Central memory CD8-positive, alpha-beta T cell (primary cell): ENCODE data around the gene MYO16.

ENCODE experiments used
- ATAC-seq: fragments of 150-1000 bp; cut with Tn5 transposase; replicated peaks from 2 replicates; pipeline ENCODE4 v1.10.0; 2022; ENCODE audit warnings: mild to moderate bottlenecking, moderate FRiP score, moderate number of reproducible peaks; ENCODE audit not compliant: poor library complexity, severe bottlenecking; ENCODE audit errors: extremely low read depth
- DNase-seq, 2 donors: peaks; one replicate each; pipeline ENCODE4 v3.0.0; 2021; ENCODE audit warnings: low spot score in 2 of 2
- H3K27ac Mint-ChIP-seq: one replicate; pipeline ENCODE4 v1.8.0; 2022; ENCODE audit warnings: low read depth, mild to moderate bottlenecking, moderate library complexity, mixed read lengths
- H3K27me3 Mint-ChIP-seq: one replicate; pipeline ENCODE4 v1.8.0; 2022; ENCODE audit warnings: mixed read lengths
- H3K36me3 Mint-ChIP-seq: one replicate; pipeline ENCODE4 v1.8.0; 2022; ENCODE audit warnings: mild to moderate bottlenecking, moderate library complexity, mixed read lengths; ENCODE audit not compliant: insufficient read depth
- H3K4me1 Mint-ChIP-seq: one replicate; pipeline ENCODE4 v1.8.0; 2022; ENCODE audit warnings: mixed read lengths
- H3K4me3 Mint-ChIP-seq: one replicate; pipeline ENCODE4 v1.8.0; 2022; ENCODE audit warnings: mild to moderate bottlenecking, moderate library complexity, mixed read lengths
- H3K9me3 Mint-ChIP-seq: one replicate; pipeline ENCODE4 v1.8.0; 2022; ENCODE audit warnings: mixed read lengths

MYO16 gene

DNA sequence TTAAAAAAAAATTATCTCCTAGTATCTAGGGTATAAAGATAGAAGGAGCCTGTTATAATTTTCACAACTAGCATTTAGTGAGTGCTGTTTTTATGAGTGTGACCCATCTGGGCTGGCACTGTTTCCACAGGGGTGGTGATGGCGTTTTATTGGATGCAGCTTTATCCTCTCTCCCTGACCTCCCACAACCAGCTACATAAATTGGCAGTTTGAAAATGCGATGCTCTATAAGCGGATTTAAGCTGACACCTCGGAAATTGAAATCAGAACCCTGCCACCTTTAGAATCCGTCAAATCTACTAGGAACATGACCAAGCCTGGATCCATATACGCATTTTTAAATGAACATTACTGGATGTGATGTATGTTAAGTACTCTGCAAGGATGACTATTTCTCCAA lies 44.9 kb downstream of the MYO16 start:
- H3K27ac Mint-ChIP-seq: no peak overlapping the region
- H3K4me1 Mint-ChIP-seq: no peaks in the 10 kb centered on the region
- H3K27me3 Mint-ChIP-seq: no peaks in the 10 kb centered on the region
- H3K36me3 Mint-ChIP-seq: no peaks in the 10 kb centered on the region
- H3K4me3 Mint-ChIP-seq: no peak overlapping the region
- peaks cover 10% of the 10 kb centered on the region for H3K9me3 Mint-ChIP-seq
- ATAC-seq (no peak), DNase-seq (no peak)

DNA sequence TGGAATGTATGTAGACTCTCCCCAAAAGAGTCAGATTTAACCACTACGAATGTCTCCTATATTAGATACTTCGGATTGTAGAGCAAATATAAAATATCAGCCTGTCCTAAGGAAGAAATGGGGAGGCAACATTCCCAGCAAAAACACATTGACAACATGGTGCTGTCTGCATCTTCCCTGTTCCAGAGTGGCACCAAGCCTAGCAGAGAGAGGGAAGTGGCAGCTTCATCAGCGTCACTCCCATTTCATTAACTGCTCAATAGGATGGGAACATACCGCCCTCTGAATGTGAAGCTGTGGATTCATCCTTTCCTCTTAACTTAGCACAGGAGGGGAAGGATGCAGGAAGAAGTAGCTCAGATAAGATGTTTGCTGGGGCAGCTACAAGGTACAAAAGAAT lies 45.4 kb downstream of the MYO16 start:
- ATAC-seq (no peak), DNase-seq (no peak)
- H3K4me3 Mint-ChIP-seq: no peak overlapping the region
- H3K27ac Mint-ChIP-seq: no peak overlapping the region
- no peaks in the 10 kb centered on the region for H3K36me3 Mint-ChIP-seq
- no peaks in the 10 kb centered on the region for H3K4me1 Mint-ChIP-seq
- no peaks in the 10 kb centered on the region for H3K27me3 Mint-ChIP-seq
- peaks cover 5% of the 10 kb centered on the region for H3K9me3 Mint-ChIP-seq

DNA sequence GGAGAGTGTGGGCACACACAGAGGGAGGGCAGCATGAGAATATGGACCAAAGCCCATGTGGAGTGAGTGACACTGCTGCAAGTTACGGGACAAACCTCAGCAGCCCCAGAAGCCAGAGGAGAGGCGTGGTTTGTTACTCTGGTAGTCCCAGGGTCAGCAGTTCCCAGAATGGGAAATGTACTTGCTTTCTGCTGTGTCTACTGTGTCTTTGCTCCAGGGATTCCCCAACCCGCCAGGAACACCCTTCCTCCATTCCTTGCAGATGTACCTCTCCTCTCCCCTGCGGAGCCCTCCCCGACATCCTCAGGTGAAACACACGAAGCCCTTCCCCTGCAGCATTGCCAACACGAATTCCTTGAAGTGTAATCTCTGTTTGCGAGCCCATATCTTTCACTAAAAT lies 47.2 kb downstream of the MYO16 start:
- H3K4me1 Mint-ChIP-seq: no peaks in the 10 kb centered on the region
- H3K27me3 Mint-ChIP-seq: no peaks in the 10 kb centered on the region
- H3K36me3 Mint-ChIP-seq: no peaks in the 10 kb centered on the region

DNA sequence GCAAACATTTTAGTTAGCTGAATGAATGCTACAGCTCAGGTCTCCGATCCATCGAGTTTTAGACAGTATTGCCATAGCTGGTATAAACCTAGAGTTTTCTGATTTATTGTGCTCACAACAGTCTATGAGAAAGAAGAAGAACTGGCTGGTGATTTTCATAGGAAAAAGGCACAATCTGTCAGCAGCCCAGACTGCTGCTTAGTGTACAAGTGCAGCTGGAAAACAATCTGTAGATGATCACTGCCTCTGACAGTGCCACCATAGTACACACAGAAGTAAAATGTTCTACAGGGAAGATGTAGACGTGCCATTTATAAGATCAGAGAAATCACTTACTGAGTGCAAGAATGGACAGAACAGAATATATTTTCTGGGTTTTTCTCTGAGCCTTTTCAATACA lies 48.4 kb downstream of the MYO16 start:
- no peak overlapping the region for H3K27ac Mint-ChIP-seq
- H3K27me3 Mint-ChIP-seq: no peaks in the 10 kb centered on the region
- no peaks in the 10 kb centered on the region for H3K36me3 Mint-ChIP-seq
- no peak overlapping the region for H3K4me3 Mint-ChIP-seq
- DNase-seq (no peak), ATAC-seq (no peak)
- peaks cover 12% of the 10 kb centered on the region for H3K9me3 Mint-ChIP-seq
- H3K4me1 Mint-ChIP-seq: no peaks in the 10 kb centered on the region

More for the DNA sequence above, 47.2 kb downstream of the MYO16 start:
- Mint-ChIP-seq H3K9me3 (peaks cover 10% of the 10 kb centered on the region), H3K27ac (no peak overlapping the region), H3K4me3 (no peak overlapping the region)
- DNase-seq: no peak
- no peak for ATAC-seq

DNA sequence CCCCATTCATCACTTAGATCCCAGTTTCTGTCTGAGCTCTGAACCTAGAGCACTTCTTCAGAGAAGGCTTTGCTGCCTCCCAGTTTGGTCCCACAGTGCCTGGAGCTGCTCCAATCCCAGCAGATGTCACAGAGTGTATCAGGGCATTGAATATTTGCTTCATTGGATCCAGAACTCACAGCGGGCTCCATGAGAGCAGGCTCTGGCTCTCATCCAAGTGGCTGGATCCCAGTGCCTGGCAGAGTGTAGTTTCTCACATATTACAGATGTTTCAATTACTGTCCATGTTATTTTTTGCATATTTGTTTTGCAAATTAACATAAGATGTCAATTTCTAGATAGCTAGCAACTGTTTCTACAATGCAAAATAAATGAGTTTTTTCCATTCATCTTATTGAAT lies 50.6 kb downstream of the MYO16 start:
- DNase-seq (no peak), ATAC-seq (no peak)
- peaks cover 12% of the 10 kb centered on the region for H3K9me3 Mint-ChIP-seq
- no peak overlapping the region for H3K4me3 Mint-ChIP-seq
- H3K36me3 Mint-ChIP-seq: no peaks in the 10 kb centered on the region
- no peak overlapping the region for H3K27ac Mint-ChIP-seq
- H3K27me3 Mint-ChIP-seq: no peaks in the 10 kb centered on the region
- H3K4me1 Mint-ChIP-seq: no peaks in the 10 kb centered on the region

DNA sequence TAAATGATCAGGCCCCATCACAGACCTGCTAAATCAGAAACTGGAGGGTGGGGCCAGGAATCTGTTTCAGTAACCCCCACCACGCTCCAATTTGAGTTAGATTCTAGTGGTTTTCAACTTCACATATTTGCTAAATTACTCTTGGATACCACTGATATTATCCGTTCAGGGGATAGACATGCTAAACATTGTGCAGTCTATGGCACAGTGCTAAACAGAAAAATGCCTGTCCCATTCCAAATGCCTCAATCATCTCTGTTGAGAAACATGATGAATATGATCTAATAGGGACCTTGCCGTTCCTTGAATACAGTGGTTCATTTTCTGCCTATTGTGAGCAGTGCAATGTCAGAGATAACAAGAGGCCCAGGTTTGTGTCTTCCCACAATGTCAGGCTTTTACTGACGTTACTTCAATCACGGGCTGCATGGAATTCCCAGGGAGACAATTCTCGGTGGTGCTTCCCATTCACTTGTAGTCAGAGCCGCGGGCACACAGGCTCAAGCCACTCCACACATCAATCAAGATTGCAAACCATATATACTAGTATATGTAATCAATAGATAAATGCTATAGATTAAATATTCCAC lies 52.7 kb downstream of the MYO16 start:
- DNase-seq: no peak
- Mint-ChIP-seq H3K4me1 (no peaks in the 10 kb centered on the region), H3K36me3 (no peaks in the 10 kb centered on the region), H3K9me3 (peaks cover 8% of the 10 kb centered on the region), H3K27me3 (no peaks in the 10 kb centered on the region), H3K27ac (no peak overlapping the region), H3K4me3 (no peak overlapping the region)
- ATAC-seq: no peak

DNA sequence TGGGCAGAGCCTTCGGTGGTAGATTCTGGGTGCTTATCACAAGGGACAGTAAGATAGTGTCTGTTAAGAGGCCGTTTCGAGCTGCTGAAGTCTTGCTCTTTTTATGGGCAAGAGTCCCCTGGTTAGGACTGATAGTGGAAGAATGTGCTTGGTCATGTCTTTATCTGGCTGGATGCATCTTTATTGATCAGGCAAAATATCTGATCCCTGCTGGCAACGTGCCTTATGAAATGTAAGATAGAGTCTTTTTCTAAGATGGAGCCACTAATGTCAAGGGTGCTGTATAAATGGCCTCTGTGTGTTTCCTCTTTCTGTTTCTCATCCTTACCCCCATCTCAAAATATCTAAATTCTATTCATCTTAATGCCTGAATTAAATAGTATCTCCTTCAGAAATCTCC lies 53.3 kb downstream of the MYO16 start:
- no peak overlapping the region for H3K4me3 Mint-ChIP-seq
- DNase-seq: no peak

DNA sequence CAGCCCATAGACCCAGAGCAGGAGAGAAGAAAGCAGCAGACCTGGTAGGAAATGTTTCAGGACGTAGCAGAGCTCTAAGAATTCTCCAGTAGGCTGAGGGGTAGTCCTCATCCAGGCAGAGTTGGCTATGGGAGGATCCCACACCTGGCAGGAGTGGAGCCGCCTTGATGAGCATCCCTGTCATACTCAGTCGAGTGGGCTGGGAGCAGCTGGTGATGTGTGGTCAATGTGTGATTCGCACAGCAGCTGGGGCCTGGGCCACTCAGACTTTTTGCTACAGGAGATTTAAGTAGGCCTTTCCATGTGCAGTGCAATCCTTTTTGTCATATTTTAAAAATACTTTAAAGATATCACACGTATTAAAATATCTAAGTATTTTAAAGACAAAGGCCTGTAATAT lies 56.6 kb downstream of the MYO16 start:
- Mint-ChIP-seq H3K27ac (no peak overlapping the region), H3K36me3 (no peaks in the 10 kb centered on the region), H3K9me3 (peaks cover 7% of the 10 kb centered on the region), H3K4me1 (no peaks in the 10 kb centered on the region), H3K27me3 (no peaks in the 10 kb centered on the region), H3K4me3 (no peak overlapping the region)
- no peak for ATAC-seq
- DNase-seq: no peak

More for the DNA sequence above, 53.3 kb downstream of the MYO16 start:
- no peaks in the 10 kb centered on the region for H3K4me1 Mint-ChIP-seq
- H3K36me3 Mint-ChIP-seq: no peaks in the 10 kb centered on the region
- peaks cover 8% of the 10 kb centered on the region for H3K9me3 Mint-ChIP-seq
- no peaks in the 10 kb centered on the region for H3K27me3 Mint-ChIP-seq
- no peak overlapping the region for H3K27ac Mint-ChIP-seq
- no peak for ATAC-seq

DNA sequence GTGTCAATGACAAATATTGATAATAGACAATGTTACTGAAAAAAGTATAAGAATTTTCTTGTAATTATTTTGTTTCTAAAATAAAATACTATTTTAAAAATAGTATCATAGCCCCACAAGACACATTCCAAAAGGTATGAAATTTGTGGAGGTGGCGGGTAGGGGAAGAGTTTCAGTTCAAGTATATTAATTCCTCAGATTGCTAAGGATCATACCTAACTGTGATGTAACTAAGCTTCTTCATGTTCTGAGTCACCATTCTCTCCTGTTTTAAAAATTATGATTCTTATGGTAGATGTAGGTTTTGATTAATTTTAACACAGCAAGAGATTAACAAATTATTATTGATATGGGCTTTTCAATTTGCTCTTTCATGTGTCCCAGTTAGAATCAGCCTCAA lies 61.3 kb downstream of the MYO16 start:
- no peak for DNase-seq
- no peak for ATAC-seq
- Mint-ChIP-seq H3K4me1 (no peaks in the 10 kb centered on the region), H3K4me3 (no peak overlapping the region), H3K27ac (no peak overlapping the region), H3K36me3 (no peaks in the 10 kb centered on the region), H3K9me3 (no peaks in the 10 kb centered on the region), H3K27me3 (no peaks in the 10 kb centered on the region)

DNA sequence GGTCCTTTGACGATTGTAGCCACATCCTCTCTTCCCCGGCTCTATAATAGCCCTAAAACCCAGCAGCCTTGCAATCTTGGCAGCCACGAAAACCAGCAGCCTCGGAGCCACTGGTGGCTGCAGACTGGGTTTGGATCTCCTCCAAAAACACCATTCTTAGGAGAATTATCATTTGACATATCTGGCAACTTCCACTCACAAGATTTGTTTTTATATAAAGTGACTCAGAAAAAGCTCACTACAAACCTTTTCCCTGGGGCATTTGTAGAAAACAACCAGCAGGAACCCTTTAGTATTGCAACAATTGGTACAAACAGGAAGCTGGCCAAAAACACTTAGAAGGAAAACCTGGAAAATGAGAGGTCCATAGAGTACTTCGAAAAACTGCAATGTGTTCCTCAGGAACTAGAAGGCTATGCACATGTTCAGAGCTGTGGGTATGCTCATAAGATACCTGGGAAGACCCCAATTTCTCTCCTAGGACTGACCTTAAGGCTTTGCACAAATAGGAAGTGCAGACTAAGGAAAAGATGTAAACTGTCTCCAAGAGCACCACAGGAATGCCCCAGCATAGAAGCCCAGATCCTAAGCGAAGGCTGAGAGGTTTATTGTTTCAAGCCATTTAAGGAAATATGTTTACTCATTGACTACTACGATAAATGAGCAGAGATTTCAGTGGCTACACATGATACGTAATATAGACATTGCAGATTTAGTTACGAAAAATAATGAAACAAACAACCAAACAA lies 71.2 kb downstream of the MYO16 start:
- Mint-ChIP-seq H3K9me3 (peaks cover 29% of the 10 kb centered on the region), H3K4me3 (no peak overlapping the region), H3K27me3 (no peaks in the 10 kb centered on the region), H3K27ac (no peak overlapping the region), H3K36me3 (no peaks in the 10 kb centered on the region), H3K4me1 (no peaks in the 10 kb centered on the region)
- no peak for ATAC-seq
- no peak for DNase-seq

DNA sequence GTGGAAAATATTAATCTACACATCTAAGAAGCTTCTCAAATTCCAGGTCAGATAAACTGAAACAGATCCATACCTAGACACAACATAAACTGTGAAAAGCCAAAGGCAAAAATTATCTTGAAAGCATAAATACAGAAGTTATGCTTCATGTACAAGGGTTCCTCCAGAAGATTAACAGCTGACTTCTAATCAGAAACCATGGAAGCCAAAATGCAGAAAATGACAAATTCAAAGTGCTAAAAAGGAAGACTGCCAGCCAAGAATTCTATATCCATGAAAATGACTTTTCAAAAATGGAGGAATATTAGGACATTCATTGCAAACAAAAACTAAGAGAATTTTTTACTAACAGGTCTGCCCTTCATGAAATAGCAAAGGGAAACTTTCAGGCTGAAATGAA lies 72.8 kb downstream of the MYO16 start:
- Mint-ChIP-seq H3K4me3 (no peak overlapping the region), H3K27ac (no peak overlapping the region), H3K27me3 (no peaks in the 10 kb centered on the region), H3K4me1 (no peaks in the 10 kb centered on the region), H3K9me3 (peaks cover 29% of the 10 kb centered on the region), H3K36me3 (no peaks in the 10 kb centered on the region)
- no peak for DNase-seq
- ATAC-seq: no peak

DNA sequence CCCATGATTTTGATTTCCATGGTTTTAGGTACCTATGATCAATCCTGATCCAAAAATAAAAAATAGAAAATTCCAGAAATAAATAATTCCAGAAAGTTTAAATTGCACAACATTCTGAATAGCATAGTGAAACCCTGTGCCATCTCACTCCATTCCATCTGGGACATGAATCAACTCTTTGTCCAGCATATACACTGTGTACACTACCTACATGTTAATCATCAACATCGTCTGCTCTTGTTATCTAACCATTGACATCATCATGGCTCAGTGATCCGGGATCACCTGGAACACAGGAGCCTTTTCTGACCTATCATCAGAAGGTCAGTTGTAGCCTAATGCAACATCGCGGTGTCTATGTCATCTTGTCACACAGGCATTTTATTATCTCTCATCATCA lies 75.6 kb downstream of the MYO16 start:
- H3K27ac Mint-ChIP-seq: no peak overlapping the region
- no peaks in the 10 kb centered on the region for H3K27me3 Mint-ChIP-seq
- DNase-seq (no peak), ATAC-seq (no peak)
- H3K36me3 Mint-ChIP-seq: no peaks in the 10 kb centered on the region
- H3K4me1 Mint-ChIP-seq: no peaks in the 10 kb centered on the region
- H3K9me3 Mint-ChIP-seq: peaks cover 24% of the 10 kb centered on the region
- no peak overlapping the region for H3K4me3 Mint-ChIP-seq

DNA sequence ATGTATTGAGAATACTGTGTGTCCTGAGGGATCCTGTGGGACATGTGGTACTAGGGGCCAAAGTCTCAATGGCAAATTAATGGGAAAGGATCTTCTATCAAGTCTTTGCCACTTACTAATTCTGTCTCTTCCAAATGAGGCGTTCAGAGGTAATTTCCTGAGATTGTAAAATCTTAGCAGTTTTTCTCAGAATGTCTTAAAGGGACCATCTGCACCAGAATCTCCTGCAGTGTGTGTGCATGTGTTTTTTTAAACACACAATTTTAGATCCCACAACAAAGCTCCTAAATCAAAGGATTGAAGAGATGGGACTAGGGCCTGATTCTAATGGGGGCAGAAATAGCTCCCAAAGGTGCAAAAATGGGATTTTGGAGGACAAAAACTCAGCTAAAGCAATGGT lies 78.2 kb downstream of the MYO16 start:
- Mint-ChIP-seq H3K4me3 (no peak overlapping the region), H3K4me1 (no peaks in the 10 kb centered on the region), H3K9me3 (peaks cover 9% of the 10 kb centered on the region), H3K27me3 (no peaks in the 10 kb centered on the region), H3K36me3 (no peaks in the 10 kb centered on the region), H3K27ac (no peak overlapping the region)
- ATAC-seq (no peak), DNase-seq (no peak)
